Measurements from ENCODE around the gene PLEKHJ1. TPM values are rescaled to one million over a fixed set of nuclear protein-coding genes. Genes with fewer than 3 reads are reported as not detected.

The PLEKHJ1 gene
- polyA plus RNA-seq, 4 donors, result 118 to 307 (median 278) TPM

GRCh38 chr19:2237869-2238153, 1.7 kb upstream of the PLEKHJ1 start:
- H3K4me1 ChIP-seq (ENCODE audit: control insufficient read depth in 3 of 3, insufficient read depth in 2 of 3, low read depth in 1 of 3, low read length in 2 of 3), result peaks cover 9 to 77% (median 11%) of the 10 kb centered on the region in 3 donors
- H3K27me3 ChIP-seq (ENCODE audit: control insufficient read depth in 3 of 3, insufficient read depth in 3 of 3, low read length in 3 of 3), result no peaks in the 10 kb centered on the region
- DNase-seq, result no peak
- H3K36me3 ChIP-seq (ENCODE audit: control insufficient read depth in 3 of 3, insufficient read depth in 2 of 3, low read depth in 1 of 3, low read length in 3 of 3), result peaks cover 0 to 69% (median 5%) of the 10 kb centered on the region in 3 donors
- peaks cover 0 to 2% of the 10 kb centered on the region in 2 donors for H3K9me3 ChIP-seq (ENCODE audit: control insufficient read depth in 2 of 2, insufficient read depth in 1 of 2, low read depth in 1 of 2, low read length in 1 of 2)
- H3K4me3 ChIP-seq (ENCODE audit: low read depth in 1 of 3, low read length in 3 of 3), result peak overlapping the region in 1 of 3 donors; percentile 71
- WGBS, 3 donors, result 59 to 81% (median 78%) methylated on average over 6 of the region's 6 CpGs
- peak overlapping the region in 2 of 3 donors; percentile 97 to 99 for H3K27ac ChIP-seq (ENCODE audit: low read depth in 1 of 3, low read length in 2 of 3)
- FAIRE-seq, result no peak

- Histone ChIP-seq H3K9me3 (ENCODE audit: control insufficient read depth in 2 of 2, insufficient read depth in 1 of 2, low read depth in 1 of 2, low read length in 1 of 2) (peaks cover 0 to 2% of the 10 kb centered on the region in 2 donors), H3K27ac (ENCODE audit: low read depth in 1 of 3, low read length in 2 of 3) (peak overlapping the region; percentile 97 to 100 (median 99)), H3K4me1 (ENCODE audit: control insufficient read depth in 3 of 3, insufficient read depth in 2 of 3, low read depth in 1 of 3, low read length in 2 of 3) (peaks cover 4 to 71% (median 11%) of the 10 kb centered on the region in 3 donors), H3K36me3 (ENCODE audit: control insufficient read depth in 3 of 3, insufficient read depth in 2 of 3, low read depth in 1 of 3, low read length in 3 of 3) (peaks cover 3 to 70% (median 5%) of the 10 kb centered on the region in 3 donors), H3K4me3 (ENCODE audit: low read depth in 1 of 3, low read length in 3 of 3) (peak overlapping the region; percentile 71 to 98 (median 80)), H3K27me3 (ENCODE audit: control insufficient read depth in 3 of 3, insufficient read depth in 3 of 3, low read length in 3 of 3) (no peaks in the 10 kb centered on the region)
- WGBS, 3 donors, result 33 to 42% (median 39%) methylated on average over 42 to 43 of the region's 43 CpGs
- FAIRE-seq (no peak), DNase-seq (no peak)
Measured at GRCh38 chr19:2237051-2237868, 1.1 kb upstream of the PLEKHJ1 start.

- Histone ChIP-seq H3K4me1 (ENCODE audit: control insufficient read depth in 3 of 3, insufficient read depth in 2 of 3, low read depth in 1 of 3, low read length in 2 of 3) (peaks cover 4 to 60% (median 10%) of the 10 kb centered on the region in 3 donors), H3K4me3 (ENCODE audit: low read depth in 1 of 3, low read length in 3 of 3) (peak overlapping the region; percentile 71 to 98 (median 83)), H3K36me3 (ENCODE audit: control insufficient read depth in 3 of 3, insufficient read depth in 2 of 3, low read depth in 1 of 3, low read length in 3 of 3) (peaks cover 4 to 72% (median 5%) of the 10 kb centered on the region in 3 donors), H3K27ac (ENCODE audit: low read depth in 1 of 3, low read length in 2 of 3) (peak overlapping the region; percentile 97 to 100 (median 99)), H3K27me3 (ENCODE audit: control insufficient read depth in 3 of 3, insufficient read depth in 3 of 3, low read length in 3 of 3) (no peaks in the 10 kb centered on the region), H3K9me3 (ENCODE audit: control insufficient read depth in 2 of 2, insufficient read depth in 1 of 2, low read depth in 1 of 2, low read length in 1 of 2) (peaks cover 0 to 2% of the 10 kb centered on the region in 2 donors)
- 0 to 1% (median 1%) methylated on average over 13 to 28 of the region's 28 CpGs for WGBS, 3 donors
- no peak for DNase-seq
- no peak for FAIRE-seq
Measured at GRCh38 chr19:2236064-2236313, 140 bp downstream of the PLEKHJ1 start.

GRCh38 chr19:2235381-2236063, 607 bp downstream of the PLEKHJ1 start:
- DNase-seq (peak; percentile 93 to 97), FAIRE-seq (no peak)
- peak overlapping the region; percentile 71 to 98 (median 83) for H3K4me3 ChIP-seq (ENCODE audit: low read depth in 1 of 3, low read length in 3 of 3)
- 0 to 1% (median 0%) methylated on average over 28 to 48 of the region's 48 CpGs for WGBS, 3 donors
- peak overlapping the region; percentile 97 to 100 (median 99) for H3K27ac ChIP-seq (ENCODE audit: low read depth in 1 of 3, low read length in 2 of 3)
- H3K9me3 ChIP-seq (ENCODE audit: control insufficient read depth in 2 of 2, insufficient read depth in 1 of 2, low read depth in 1 of 2, low read length in 1 of 2), result peaks cover 0 to 2% of the 10 kb centered on the region in 2 donors
- peaks cover 4 to 59% (median 6%) of the 10 kb centered on the region in 3 donors for H3K4me1 ChIP-seq (ENCODE audit: control insufficient read depth in 3 of 3, insufficient read depth in 2 of 3, low read depth in 1 of 3, low read length in 2 of 3)
- no peaks in the 10 kb centered on the region for H3K27me3 ChIP-seq (ENCODE audit: control insufficient read depth in 3 of 3, insufficient read depth in 3 of 3, low read length in 3 of 3)
- H3K36me3 ChIP-seq (ENCODE audit: control insufficient read depth in 3 of 3, insufficient read depth in 2 of 3, low read depth in 1 of 3, low read length in 3 of 3), result peaks cover 4 to 72% (median 5%) of the 10 kb centered on the region in 3 donors

- Histone ChIP-seq H3K4me3 (ENCODE audit: low read depth in 1 of 3, low read length in 3 of 3) (peak overlapping the region; percentile 71 to 98 (median 83)), H3K27me3 (ENCODE audit: control insufficient read depth in 3 of 3, insufficient read depth in 3 of 3, low read length in 3 of 3) (no peaks in the 10 kb centered on the region), H3K36me3 (ENCODE audit: control insufficient read depth in 3 of 3, insufficient read depth in 2 of 3, low read depth in 1 of 3, low read length in 3 of 3) (peaks cover 8 to 72% (median 9%) of the 10 kb centered on the region in 3 donors), H3K4me1 (ENCODE audit: control insufficient read depth in 3 of 3, insufficient read depth in 2 of 3, low read depth in 1 of 3, low read length in 2 of 3) (peaks cover 4 to 53% (median 6%) of the 10 kb centered on the region in 3 donors), H3K27ac (ENCODE audit: low read depth in 1 of 3, low read length in 2 of 3) (peak overlapping the region; percentile 97 to 100 (median 99)), H3K9me3 (ENCODE audit: control insufficient read depth in 2 of 2, insufficient read depth in 1 of 2, low read depth in 1 of 2, low read length in 1 of 2) (peaks cover 0 to 2% of the 10 kb centered on the region in 2 donors)
- no peak for FAIRE-seq
- DNase-seq, result no peak
- WGBS, 3 donors, result 12 to 42% (median 23%) methylated on average over 6 of the region's 6 CpGs
Measured at GRCh38 chr19:2234996-2235380, 1.1 kb downstream of the PLEKHJ1 start.

GRCh38 chr19:2233601-2234280, 2.4 kb downstream of the PLEKHJ1 start:
- peaks cover 4 to 43% (median 6%) of the 10 kb centered on the region in 3 donors for H3K4me1 ChIP-seq (ENCODE audit: control insufficient read depth in 3 of 3, insufficient read depth in 2 of 3, low read depth in 1 of 3, low read length in 2 of 3)
- H3K36me3 ChIP-seq (ENCODE audit: control insufficient read depth in 3 of 3, insufficient read depth in 2 of 3, low read depth in 1 of 3, low read length in 3 of 3), result peaks cover 15 to 78% (median 20%) of the 10 kb centered on the region in 3 donors
- H3K9me3 ChIP-seq (ENCODE audit: control insufficient read depth in 2 of 2, insufficient read depth in 1 of 2, low read depth in 1 of 2, low read length in 1 of 2), result peaks cover 0 to 2% of the 10 kb centered on the region in 2 donors
- DNase-seq (no peak), FAIRE-seq (no peak)
- no peak overlapping the region for H3K4me3 ChIP-seq (ENCODE audit: low read depth in 1 of 3, low read length in 3 of 3)
- H3K27me3 ChIP-seq (ENCODE audit: control insufficient read depth in 3 of 3, insufficient read depth in 3 of 3, low read length in 3 of 3), result no peaks in the 10 kb centered on the region
- 42 to 75% (median 58%) methylated on average over 23 to 25 of the region's 25 CpGs for WGBS, 3 donors
- H3K27ac ChIP-seq (ENCODE audit: low read depth in 1 of 3, low read length in 2 of 3), result peak overlapping the region in 2 of 3 donors; percentile 99 to 100

GRCh38 chr19:2232286-2233151, 3.6 kb downstream of the PLEKHJ1 start:
- Histone ChIP-seq H3K9me3 (ENCODE audit: control insufficient read depth in 2 of 2, insufficient read depth in 1 of 2, low read depth in 1 of 2, low read length in 1 of 2) (peaks cover 0 to under 1% of the 10 kb centered on the region in 2 donors), H3K4me1 (ENCODE audit: control insufficient read depth in 3 of 3, insufficient read depth in 2 of 3, low read depth in 1 of 3, low read length in 2 of 3) (peaks cover 0 to 32% (median 1%) of the 10 kb centered on the region in 3 donors), H3K36me3 (ENCODE audit: control insufficient read depth in 3 of 3, insufficient read depth in 2 of 3, low read depth in 1 of 3, low read length in 3 of 3) (peaks cover 15 to 80% (median 23%) of the 10 kb centered on the region in 3 donors), H3K4me3 (ENCODE audit: low read depth in 1 of 3, low read length in 3 of 3) (no peak overlapping the region), H3K27me3 (ENCODE audit: control insufficient read depth in 3 of 3, insufficient read depth in 3 of 3, low read length in 3 of 3) (no peaks in the 10 kb centered on the region), H3K27ac (ENCODE audit: low read depth in 1 of 3, low read length in 2 of 3) (peak overlapping the region in 2 of 3 donors; percentile 40 to 43)
- WGBS, 3 donors, result 63 to 72% (median 71%) methylated on average over 30 of the region's 30 CpGs
- no peak for FAIRE-seq
- no peak for DNase-seq

Measured in small intestine (tissue), 7 donors.